ENCODE measurements around the gene VSX1.

DNA sequence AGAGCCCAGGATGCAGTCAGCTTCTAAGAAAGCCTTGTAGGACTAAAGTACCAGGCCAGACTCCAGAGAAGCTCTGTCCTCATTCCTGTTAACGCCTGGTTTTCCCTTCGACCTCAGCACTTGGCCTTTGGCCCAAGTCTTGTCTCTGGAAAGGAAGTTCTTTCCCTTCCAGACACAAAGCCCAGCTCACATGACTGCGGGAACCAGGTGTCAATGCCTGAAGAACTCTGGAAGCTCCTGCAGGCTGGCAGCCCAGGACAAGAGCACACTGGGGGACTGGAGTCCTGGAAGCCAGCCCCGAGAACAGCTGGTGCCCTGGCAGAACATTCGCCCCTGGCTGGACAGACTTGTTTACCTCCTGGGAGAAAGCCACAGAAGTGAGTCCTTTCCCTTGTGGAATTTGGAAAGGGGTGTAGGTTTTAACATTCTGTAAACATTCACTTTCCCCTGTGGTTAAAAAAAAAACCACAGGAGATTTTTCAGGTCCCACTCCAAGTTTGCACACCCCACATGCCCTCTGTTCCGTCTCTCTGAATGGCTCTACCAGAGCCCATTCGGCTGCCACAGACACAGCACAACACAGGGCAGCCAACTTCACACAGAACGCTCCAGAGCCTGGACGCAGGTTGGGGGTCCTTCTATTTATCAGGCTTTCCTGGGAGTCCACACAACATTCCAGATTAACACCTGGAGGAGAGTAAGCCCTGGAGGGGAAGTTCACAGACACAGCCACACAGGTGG, 42.1 kb downstream of the VSX1 start:
- TF ChIP-seq, protein P1, sequence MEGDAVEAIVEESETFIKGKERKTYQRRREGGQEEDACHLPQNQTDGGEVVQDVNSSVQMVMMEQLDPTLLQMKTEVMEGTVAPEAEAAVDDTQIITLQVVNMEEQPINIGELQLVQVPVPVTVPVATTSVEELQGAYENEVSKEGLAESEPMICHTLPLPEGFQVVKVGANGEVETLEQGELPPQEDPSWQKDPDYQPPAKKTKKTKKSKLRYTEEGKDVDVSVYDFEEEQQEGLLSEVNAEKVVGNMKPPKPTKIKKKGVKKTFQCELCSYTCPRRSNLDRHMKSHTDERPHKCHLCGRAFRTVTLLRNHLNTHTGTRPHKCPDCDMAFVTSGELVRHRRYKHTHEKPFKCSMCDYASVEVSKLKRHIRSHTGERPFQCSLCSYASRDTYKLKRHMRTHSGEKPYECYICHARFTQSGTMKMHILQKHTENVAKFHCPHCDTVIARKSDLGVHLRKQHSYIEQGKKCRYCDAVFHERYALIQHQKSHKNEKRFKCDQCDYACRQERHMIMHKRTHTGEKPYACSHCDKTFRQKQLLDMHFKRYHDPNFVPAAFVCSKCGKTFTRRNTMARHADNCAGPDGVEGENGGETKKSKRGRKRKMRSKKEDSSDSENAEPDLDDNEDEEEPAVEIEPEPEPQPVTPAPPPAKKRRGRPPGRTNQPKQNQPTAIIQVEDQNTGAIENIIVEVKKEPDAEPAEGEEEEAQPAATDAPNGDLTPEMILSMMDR (IDR thresholded peaks at IDR 0.05; ENCODE audit: low read depth, low read length) = no peak
- no peak for TF ChIP-seq POLR2A (IDR thresholded peaks at IDR 0.05; ENCODE audit: extremely low read depth, insufficient read length)
- no peak for TF ChIP-seq MYC (IDR thresholded peaks at IDR 0.05; ENCODE audit: low read depth, low read length)

All from NB4 (cell line).